ENCODE results near the gene CMIP.

CMIP gene

GRCh38 chr16:81604960-81605383, 160.4 kb downstream of the CMIP start:
- DNase-seq (ENCODE audit: low read depth): no peak

DNA sequence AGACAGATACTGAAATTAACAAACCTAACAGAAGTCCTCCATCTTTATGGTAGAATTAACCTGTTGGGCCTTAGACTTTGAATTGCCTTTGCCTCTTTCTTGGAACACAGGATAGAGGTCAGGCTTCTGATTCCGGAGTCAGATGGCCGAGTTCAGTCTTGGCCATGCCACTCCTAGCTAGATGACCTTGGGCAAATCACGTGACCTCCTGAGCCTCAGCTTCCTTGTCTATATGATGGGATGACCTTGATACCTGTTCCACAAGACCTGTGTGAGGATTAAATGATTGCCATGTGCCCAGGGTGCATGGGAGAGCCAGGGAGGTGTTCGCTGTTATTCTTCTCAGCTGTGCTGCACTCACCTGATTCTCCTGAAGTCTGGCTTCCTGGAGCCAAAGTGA, 161.4 kb downstream of the CMIP start:
- DNase-seq (ENCODE audit: low read depth): no peak

GRCh38 chr16:81607006-81607405, 162.4 kb downstream of the CMIP start:
- no peak for DNase-seq (ENCODE audit: low read depth)

DNA sequence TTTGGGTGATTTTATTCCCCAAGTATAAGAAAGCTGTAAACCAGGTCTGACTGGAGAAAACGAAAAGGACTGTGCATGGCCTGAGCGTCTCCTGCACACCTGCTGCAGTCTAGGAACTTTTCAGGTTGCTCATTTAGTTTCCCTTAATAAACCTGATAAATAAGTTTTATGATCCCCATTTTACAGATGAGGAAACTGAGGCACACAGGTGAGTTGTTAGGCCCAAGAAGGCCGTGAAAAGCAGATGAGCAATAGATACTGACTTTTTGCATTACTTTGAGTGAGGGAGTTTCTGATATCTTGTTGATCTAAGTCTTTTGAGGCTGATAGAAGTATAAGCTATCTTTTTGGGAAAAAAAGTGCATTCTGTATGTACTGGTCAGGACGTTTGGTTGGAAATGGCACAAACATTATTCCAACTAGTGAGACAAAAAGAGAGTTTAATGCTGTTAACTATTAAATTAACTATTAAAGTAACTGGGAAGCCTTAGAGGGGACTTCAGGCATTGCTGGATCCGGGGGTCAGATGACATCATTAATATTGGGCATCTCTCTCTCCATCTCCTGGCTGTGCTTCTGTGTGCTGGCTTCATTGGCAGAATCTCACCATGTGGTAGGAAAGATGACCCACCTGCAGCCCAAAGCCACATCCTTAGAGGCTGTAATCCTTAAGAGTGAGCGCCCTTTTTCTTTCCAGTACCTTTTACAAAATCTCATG, 163.4 kb downstream of the CMIP start:
- DNase-seq (ENCODE audit: low read depth): no peak

GRCh38 chr16:81608523-81609209, 164.1 kb downstream of the CMIP start:
- no peak for DNase-seq (ENCODE audit: low read depth)

GRCh38 chr16:81609323-81609892, 164.8 kb downstream of the CMIP start:
- DNase-seq (ENCODE audit: low read depth): no peak

DNA sequence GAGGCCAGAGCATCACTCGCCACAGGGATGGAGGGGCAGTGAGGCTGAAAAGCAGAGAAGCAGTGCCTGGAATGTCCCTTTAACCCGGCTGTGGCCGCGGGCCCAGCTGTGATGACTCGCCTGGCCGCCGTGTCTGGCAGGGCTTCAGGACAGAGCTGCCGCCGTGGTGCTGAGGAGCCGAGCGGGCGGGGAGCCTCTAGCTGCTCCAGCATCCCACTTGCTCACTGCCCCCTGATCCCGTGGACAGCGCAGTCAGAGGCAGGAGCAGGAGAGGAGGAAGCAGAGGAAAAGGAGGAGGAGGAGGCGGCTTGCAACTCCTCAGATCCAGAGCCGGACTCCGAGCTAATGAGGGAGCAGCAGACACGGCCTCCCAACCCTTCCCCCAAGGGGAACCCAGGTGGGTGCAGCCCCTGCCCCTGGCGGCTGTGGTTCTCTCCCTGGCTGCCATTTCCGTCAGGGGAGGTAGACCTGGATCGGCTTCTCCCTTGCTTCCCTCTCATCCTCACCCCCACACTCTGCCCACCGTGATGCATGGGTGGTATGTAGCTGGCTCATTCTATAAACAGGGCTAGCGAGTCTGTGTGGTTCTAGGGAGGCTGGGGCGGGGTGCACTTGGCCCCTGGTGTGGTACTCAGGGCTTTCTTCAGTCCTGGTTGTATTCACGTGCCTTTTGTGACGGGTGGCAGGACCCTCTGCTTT, 165.7 kb downstream of the CMIP start:
- DNase-seq (ENCODE audit: low read depth): no peak

DNA sequence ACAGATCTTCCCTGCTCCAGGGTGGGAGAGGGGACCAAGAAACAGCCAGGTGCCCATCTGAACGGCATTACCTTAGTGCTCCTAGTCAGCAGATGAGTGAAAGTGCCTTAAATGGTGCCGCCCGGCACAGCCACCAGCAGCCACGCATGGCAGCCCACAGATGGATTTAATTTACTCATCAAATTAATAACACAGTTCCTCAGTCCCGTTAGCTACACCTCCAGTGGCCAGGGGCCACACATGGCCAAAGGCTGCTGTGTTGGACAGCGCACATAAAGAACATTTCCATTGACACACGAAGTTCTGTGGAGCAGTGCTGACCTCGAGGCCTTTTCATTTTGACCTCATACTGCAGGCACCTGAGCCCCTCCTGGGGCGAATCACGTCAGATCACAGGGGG, 166.3 kb downstream of the CMIP start:
- DNase-seq (ENCODE audit: low read depth): no peak

GRCh38 chr16:81611721-81612120, 167.1 kb downstream of the CMIP start:
- DNase-seq (ENCODE audit: low read depth): no peak

GRCh38 chr16:81612351-81613163, 167.9 kb downstream of the CMIP start:
- no peak for DNase-seq (ENCODE audit: low read depth)

- DNase-seq (ENCODE audit: low read depth): no peak
Measured at GRCh38 chr16:81614171-81614570, 169.6 kb downstream of the CMIP start.

- DNase-seq (ENCODE audit: low read depth): no peak
Measured at GRCh38 chr16:81614654-81615359, 170.2 kb downstream of the CMIP start.

DNA sequence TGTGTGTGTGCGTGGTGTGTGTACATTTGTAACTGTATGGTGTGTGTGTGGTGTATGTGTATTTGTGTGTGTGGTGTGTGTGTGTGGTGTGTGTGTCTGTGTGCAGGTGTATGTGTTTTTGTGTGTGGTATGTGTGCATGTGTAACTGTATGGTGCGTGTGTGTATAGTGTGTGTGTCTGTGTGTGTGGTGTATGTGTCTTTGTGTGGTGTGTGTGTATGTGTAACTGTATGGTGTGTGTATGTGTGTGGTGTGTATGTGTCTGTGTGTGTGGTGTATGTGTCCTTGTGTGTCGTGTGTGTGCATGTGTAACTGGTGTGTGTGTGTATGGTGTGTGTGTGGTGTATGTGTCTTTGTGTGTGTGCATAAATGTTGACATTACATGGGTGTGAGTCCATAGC, 170.8 kb downstream of the CMIP start:
- DNase-seq (ENCODE audit: low read depth): no peak

- DNase-seq (ENCODE audit: low read depth): no peak
Measured at GRCh38 chr16:81615833-81616232, 171.2 kb downstream of the CMIP start.

DNA sequence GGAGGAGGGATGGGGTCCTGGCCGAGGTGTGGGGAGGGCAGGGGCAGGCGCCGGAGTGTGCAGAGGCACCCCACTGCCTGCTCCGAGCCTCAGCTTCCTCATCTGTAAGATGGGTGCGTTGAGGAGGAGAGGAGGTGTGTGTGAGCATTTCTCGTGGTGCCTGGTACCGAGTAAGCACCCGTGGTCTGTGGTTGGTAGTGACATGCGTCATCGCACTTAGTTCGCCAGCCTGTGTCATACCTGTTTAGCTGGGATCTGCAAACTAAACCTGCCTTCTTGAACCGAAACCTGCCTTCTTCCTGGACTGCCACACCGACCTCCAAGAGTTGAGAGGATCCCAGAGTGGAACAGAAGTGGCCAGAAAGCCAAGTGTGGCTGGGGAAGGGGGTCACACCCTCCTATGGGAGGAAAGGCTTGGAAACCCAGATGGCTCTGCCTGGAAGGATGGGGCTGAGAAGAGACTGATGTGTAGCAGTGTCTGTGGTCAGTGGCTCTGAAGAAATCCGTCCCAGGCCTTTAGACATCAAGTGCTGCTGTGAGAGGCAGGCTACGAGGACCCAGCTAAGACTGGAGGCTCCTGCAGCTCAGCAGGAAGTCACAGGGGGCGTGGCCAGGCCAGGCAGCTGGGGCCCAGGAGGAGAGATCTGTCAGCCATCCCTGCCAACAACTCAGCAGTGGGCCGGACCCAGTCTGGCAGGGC, 171.9 kb downstream of the CMIP start:
- DNase-seq (ENCODE audit: low read depth): peak; percentile 60

- DNase-seq (ENCODE audit: low read depth): no peak
Measured at GRCh38 chr16:81617021-81617346, 172.4 kb downstream of the CMIP start.

DNA sequence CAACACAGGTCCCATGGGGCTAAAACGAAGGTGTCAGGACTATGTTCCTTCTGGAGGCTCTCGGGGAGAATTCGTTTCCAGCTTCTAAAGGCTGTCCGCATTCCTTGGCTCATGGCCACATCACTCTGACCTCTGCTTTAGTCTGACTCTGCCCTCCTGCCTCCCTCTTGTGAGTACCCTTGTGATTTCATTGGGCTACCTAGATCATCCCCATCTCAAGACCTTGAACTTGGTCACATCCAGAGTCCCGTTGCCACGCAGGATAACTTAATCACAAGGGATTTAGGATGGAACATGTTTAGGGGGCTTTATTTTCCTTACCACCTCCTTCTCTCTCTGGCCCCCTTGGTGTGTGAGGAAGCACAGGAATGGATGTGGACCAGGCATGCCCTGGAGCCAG, 173.6 kb downstream of the CMIP start:
- no peak for DNase-seq (ENCODE audit: low read depth)

GRCh38 chr16:81618661-81619060, 174.1 kb downstream of the CMIP start:
- no peak for DNase-seq (ENCODE audit: low read depth)

DNA sequence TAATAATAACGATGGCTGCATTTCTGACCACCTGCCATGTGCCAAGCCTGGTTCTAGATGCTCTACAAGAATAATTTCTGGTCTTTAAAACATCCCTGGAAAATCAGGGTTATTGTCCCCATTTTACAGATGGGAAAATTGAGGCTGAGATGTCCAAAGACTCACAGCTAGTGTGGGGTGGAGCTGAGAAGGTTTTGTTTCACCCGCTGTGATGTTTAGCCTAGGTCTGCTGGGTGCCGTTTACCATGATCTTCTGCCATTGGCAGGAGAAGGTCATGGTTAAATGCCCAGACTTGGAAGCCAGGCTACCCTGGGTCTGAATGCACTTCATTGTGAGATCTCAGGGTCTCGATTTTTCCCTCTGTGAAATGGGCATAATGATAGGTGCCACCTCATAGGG, 175.4 kb downstream of the CMIP start:
- no peak for DNase-seq (ENCODE audit: low read depth)

GRCh38 chr16:81620796-81621195, 176.2 kb downstream of the CMIP start:
- no peak for DNase-seq (ENCODE audit: low read depth)

DNA sequence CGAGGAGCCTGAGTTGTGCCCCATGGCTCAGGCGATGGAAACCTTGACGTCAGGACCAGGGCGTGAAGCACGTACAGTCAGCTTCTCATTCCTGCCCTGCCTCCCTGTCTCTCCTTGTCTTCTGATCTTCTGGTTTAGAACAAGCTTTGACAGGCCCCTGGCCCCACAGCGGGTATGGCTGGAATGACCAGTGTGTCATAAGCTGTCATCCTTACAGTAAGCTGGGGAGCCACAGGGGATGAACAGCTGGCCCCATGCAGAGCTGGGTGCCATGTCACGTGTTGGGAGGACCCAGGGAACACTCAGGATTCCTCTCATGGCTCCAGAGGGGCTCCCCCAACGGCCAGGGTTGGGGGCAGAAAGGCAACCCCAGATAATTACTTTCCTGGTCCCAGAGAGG, 176.9 kb downstream of the CMIP start:
- no peak for DNase-seq (ENCODE audit: low read depth)
